Panc1 (cell line): ENCODE data around the gene MYLIP. TPM values are rescaled to one million over a fixed set of nuclear protein-coding genes. Genes with fewer than 3 reads are reported as not detected.

Experiments used
- ATAC-seq: fragments of 200-7000 bp; cut with Tn5 transposase; 2 replicates; pipeline ENCODE4 v1.9.1; 2020; ENCODE audit warnings: mild to moderate bottlenecking, moderate library complexity
- BruUV-seq: library from RNA; stranded (reverse); fragments of 400-500 nt; replicated peaks from 2 replicates; lab custom pipeline; 2021; lab: Mats Ljungman, UMichigan
- CTCF ChIA-PET: fragments of 300-600 bp; sonication (Branson Sonifier 250); formaldehyde crosslinking; loops from one replicate; lab custom pipeline; 2022; ENCODE audit warnings: antibody characterized with exemption; lab: Charles Lee
- POLR2A ChIA-PET: fragments of 300-600 bp; sonication (Branson Sonifier 250); formaldehyde crosslinking; loops from one replicate; lab custom pipeline; 2022; ENCODE audit warnings: antibody characterized with exemption; lab: Charles Lee
- DNase-seq: peaks from one replicate; pipeline ENCODE4 v3.0.0-alpha.2; 2010; ENCODE audit warnings: low read depth, low spot score
- H3K27ac ChIP-seq: 2 replicates; pipeline ENCODE4 v1.5.1; 2011; ENCODE audit warnings: mild to moderate bottlenecking, low read length, inconsistent platforms
- H3K27me3 ChIP-seq: fragments of 200-500 bp; sonication (Bioruptor generic); 2 replicates; pipeline ENCODE4 v1.6.0; 2014; ENCODE audit warnings: low read length, inconsistent platforms; ENCODE audit not compliant: control insufficient read depth, insufficient read depth
- H3K36me3 ChIP-seq: fragments of 200-500 bp; sonication (Bioruptor generic); 2 replicates; pipeline ENCODE4 v1.5.1; 2014; ENCODE audit warnings: inconsistent platforms, mild to moderate bottlenecking, low read length, moderate library complexity; ENCODE audit not compliant: control insufficient read depth, insufficient read depth
- H3K4me1 ChIP-seq: 2 replicates; pipeline ENCODE4 v1.5.1; 2011; ENCODE audit warnings: inconsistent platforms, mild to moderate bottlenecking, low read length, moderate library complexity; ENCODE audit not compliant: control insufficient read depth, insufficient read depth
- H3K4me3 ChIP-seq, 2 experiments: 2 replicates each; pipeline ENCODE4 v1.5.1; 2011 to 2012; ENCODE audit warnings: low read depth in 2 of 2, low read length in 2 of 2, mild to moderate bottlenecking in 2 of 2, inconsistent platforms in 1 of 2, moderate library complexity in 1 of 2
- H3K9me3 ChIP-seq: fragments of 200-500 bp; sonication (Bioruptor generic); 2 replicates; pipeline ENCODE4 v1.5.1; 2014; ENCODE audit warnings: low read depth, mild to moderate bottlenecking, inconsistent platforms, low read length, moderate library complexity; ENCODE audit not compliant: control insufficient read depth, insufficient read depth
- CTCF ChIP-seq: fragments of 450-650 bp; IDR thresholded peaks from 2 replicates; pipeline ENCODE4 v1.5.1; 2017; ENCODE audit warnings: mild to moderate bottlenecking
- POLR2AphosphoS5 ChIP-seq: IDR thresholded peaks from 2 replicates; pipeline ENCODE4 v1.6.1; 2012; ENCODE audit warnings: mild to moderate bottlenecking, low read depth, low read length, moderate library complexity
- REST ChIP-seq, 2 experiments: IDR thresholded peaks; 2 replicates each; pipeline ENCODE4 v1.6.1; 2011 to 2012; ENCODE audit warnings: low read depth in 2 of 2, control low read depth in 1 of 2, low read length in 1 of 2, mild to moderate bottlenecking in 1 of 2, moderate library complexity in 1 of 2; ENCODE audit not compliant: insufficient read depth in 1 of 2
- SIN3A ChIP-seq: IDR thresholded peaks from 2 replicates; pipeline ENCODE4 v1.6.1; 2012; ENCODE audit warnings: low read depth, mild to moderate bottlenecking, low read length, moderate library complexity, borderline replicate concordance; ENCODE audit not compliant: insufficient read depth
- TCF7L2 ChIP-seq: IDR thresholded peaks from 2 replicates; pipeline ENCODE4 v1.6.1; 2011; ENCODE audit warnings: mild to moderate bottlenecking, low read depth, low read length, inconsistent platforms
- in situ Hi-C: cut with HindIII; loops from 2 replicates; pipeline ENCODE4 v1.10.0; 2016; ENCODE audit warnings: low sequenced_read_pairs, low pct_unique_long_range_greater_than_20kb
- intact Hi-C: fragments of 100-400 bp; cut with micrococcal nuclease; formaldehyde crosslinking; loops from one replicate; pipeline ENCODE4 v1.10.0; 2022; ENCODE audit not compliant: unreplicated experiment
- total RNA-seq: library from RNA; stranded (reverse); gene quantifications from one replicate; pipeline ENCODE4 v1.2.1, GENCODE V29; 2021; ENCODE audit not compliant: unreplicated experiment

The MYLIP gene
- total RNA-seq, 1 experiment from 2014 or later, result 12.7 TPM

- Histone ChIP-seq H3K27ac (no peak overlapping the region), H3K4me3 (no peak overlapping the region), H3K9me3 (no peaks in the 10 kb centered on the region), H3K27me3 (peaks cover 10% of the 10 kb centered on the region), H3K36me3 (no peaks in the 10 kb centered on the region), H3K4me1 (peaks cover 4% of the 10 kb centered on the region; the same call in 1 of the 2 replicates)
- ATAC-seq (no peak), DNase-seq (no peak)
- TF ChIP-seq TCF7L2, result no peak
- no peak for TF ChIP-seq REST (IDR thresholded peaks at IDR 0.05; ENCODE audit: insufficient read depth in 1 of 2, low read depth in 2 of 2, low read length in 1 of 2)
- TF ChIP-seq CTCF, result no peak
- TF ChIP-seq SIN3A, result no peak
- TF ChIP-seq POLR2AphosphoS5, result no peak
- intact Hi-C loops, result no loop called here
- ChIA-PET POLR2A (interaction anchor here (0.6 kb wide), 2 partner anchors 97 to 428 kb away, joined by 6 to 9 read pairs; no protein-coding TSS in a partner anchor), CTCF (interaction anchor here (0.6 kb wide), 1 partner anchor 306 kb away, joined by 3 read pairs; no protein-coding TSS in a partner anchor)
- in situ Hi-C loops, result no loop called here
- no TSS peak for BruUV-seq
These were observed 58.3 kb downstream of the MYLIP start for GRCh38 chr6:16187176-16187575.

- no peak for ATAC-seq
- intact Hi-C loops (no loop called here), in situ Hi-C loops (no loop called here)
- TF ChIP-seq CTCF, result no peak
- Histone ChIP-seq H3K4me3 (no peak overlapping the region), H3K27ac (no peak overlapping the region), H3K36me3 (no peaks in the 10 kb centered on the region), H3K4me1 (no peaks in the 10 kb centered on the region), H3K27me3 (peaks cover 20% of the 10 kb centered on the region), H3K9me3 (no peaks in the 10 kb centered on the region)
- ChIA-PET CTCF (no interaction called here), POLR2A (no interaction called here)
- DNase-seq, result no peak
- no TSS peak for BruUV-seq
These were observed 61.3 kb downstream of the MYLIP start for GRCh38 chr6:16190214-16190613.
